SW 1271 (cell line): ENCODE data around the gene TST.

Source experiments
- DNase-seq, 2 experiments: peaks; one replicate each; lab custom pipeline; 2025; lab: John Stamatoyannopoulos, UW

TST gene

GRCh38 chr22:37019309-37020191 lies at the start of gene TST, which contains the start of gene MPST:
TSS of gene TST (minus strand) at chr22:37019447. CDS start at chr22:37018732, 715 bp downstream.
TSS of gene MPST (plus strand) at chr22:37019742. CDS start at chr22:37019837, 95 bp downstream.
- DNase-seq = peak in 1 of 2 experiments; percentile 31

- DNase-seq = no peak
Observed at GRCh38 chr22:37068859-37069258, 49.6 kb upstream of the TST start.

- DNase-seq = no peak
Observed at GRCh38 chr22:37067428-37067827, 48.2 kb upstream of the TST start.

- DNase-seq = no peak
Observed at GRCh38 chr22:37065961-37066360, 46.7 kb upstream of the TST start.

GRCh38 chr22:37065180-37065579 lies 45.9 kb upstream of the TST start:
- no peak for DNase-seq

- DNase-seq = no peak
Observed at GRCh38 chr22:37064553-37064952, 45.3 kb upstream of the TST start.

- DNase-seq = no peak
Observed at GRCh38 chr22:37063431-37064420, 44.5 kb upstream of the TST start.

- DNase-seq = no peak
Observed at GRCh38 chr22:37062702-37063381, 43.6 kb upstream of the TST start.

GRCh38 chr22:37062376-37062675 lies 43.1 kb upstream of the TST start:
- DNase-seq = no peak

GRCh38 chr22:37061611-37062375 lies 42.5 kb upstream of the TST start:
- no peak for DNase-seq

- DNase-seq = no peak
Observed at GRCh38 chr22:37060801-37061610, 41.8 kb upstream of the TST start.

- DNase-seq = no peak
Observed at GRCh38 chr22:37059876-37060449, 40.7 kb upstream of the TST start.

- no peak for DNase-seq
Observed at GRCh38 chr22:37058917-37059701, 39.9 kb upstream of the TST start.

GRCh38 chr22:37057796-37058510 lies 38.7 kb upstream of the TST start:
- DNase-seq = no peak

- no peak for DNase-seq
Observed at GRCh38 chr22:37057226-37057625, 38.0 kb upstream of the TST start.

GRCh38 chr22:37056246-37056645 lies 37.0 kb upstream of the TST start:
- no peak for DNase-seq

- DNase-seq = no peak
Observed at GRCh38 chr22:37054600-37055365, 35.5 kb upstream of the TST start.

- DNase-seq = no peak
Observed at GRCh38 chr22:37054056-37054395, 34.8 kb upstream of the TST start.
